Measurements from ENCODE around the gene ETV4. TPM values are rescaled to one million over a fixed set of nuclear protein-coding genes. Genes with fewer than 3 reads are reported as not detected.

Gene ETV4
- 1 to 10 TPM in 2 of 4 donors, not detected in 2; 1.1 to 1.8 TPM for total RNA-seq
- 1 to 10 TPM in 2 of 3 donors, under 1 TPM in 1; 0.46 to 2.6 (median 1.2) TPM for polyA plus RNA-seq

- H3K27me3 ChIP-seq: peaks cover 0 to 67% (median 42%) of the 10 kb centered on the region in 3 donors
- H3K4me1 ChIP-seq: peaks cover 0 to 26% (median 24%) of the 10 kb centered on the region in 4 donors
- intact Hi-C loops (cut with DNase I): no loop called here
- 1% methylated on average over 46 of the region's 46 CpGs for WGBS, 2 donors
- DNase-seq: peak; percentile 93
- H3K36me3 ChIP-seq: no peaks in the 10 kb centered on the region
- no peak within 1 kb of the TSS for H3K27ac ChIP-seq
- no peaks in the 10 kb centered on the region for H3K9me3 ChIP-seq
- H3K4me3 ChIP-seq: peak within 1 kb of the TSS; percentile 24 to 55 (median 50)
- no peak for TF ChIP-seq POLR2AphosphoS5 (IDR thresholded peaks at IDR 0.05)
- no peak for TF ChIP-seq EP300 (IDR thresholded peaks at IDR 0.05)
- TF ChIP-seq CTCF (IDR thresholded peaks at IDR 0.05): no peak
- TF ChIP-seq POLR2A (IDR thresholded peaks at IDR 0.05): no peak
Observed at GRCh38 chr17:43546319-43547188, at the start of gene ETV4. TSS of gene ETV4 (minus strand) at chr17:43546340. CDS start at chr17:43545617, 723 bp downstream.

GRCh38 chr17:43595466-43595865 lies 49.3 kb upstream of the ETV4 start:
- Histone ChIP-seq H3K27ac (no peak overlapping the region), H3K36me3 (no peaks in the 10 kb centered on the region), H3K4me1 (peaks cover 0 to 45% (median 33%) of the 10 kb centered on the region in 4 donors), H3K9me3 (no peaks in the 10 kb centered on the region), H3K27me3 (no peaks in the 10 kb centered on the region), H3K4me3 (no peak overlapping the region)
- 67 to 68% methylated on average over 4 of the region's 4 CpGs for WGBS, 2 donors
- TF ChIP-seq EP300 (IDR thresholded peaks at IDR 0.05) (no peak), POLR2A (IDR thresholded peaks at IDR 0.05) (no peak), POLR2AphosphoS5 (IDR thresholded peaks at IDR 0.05) (no peak), CTCF (IDR thresholded peaks at IDR 0.05) (no peak)
- no peak for DNase-seq
- intact Hi-C loops (cut with DNase I): no loop called here

DNA sequence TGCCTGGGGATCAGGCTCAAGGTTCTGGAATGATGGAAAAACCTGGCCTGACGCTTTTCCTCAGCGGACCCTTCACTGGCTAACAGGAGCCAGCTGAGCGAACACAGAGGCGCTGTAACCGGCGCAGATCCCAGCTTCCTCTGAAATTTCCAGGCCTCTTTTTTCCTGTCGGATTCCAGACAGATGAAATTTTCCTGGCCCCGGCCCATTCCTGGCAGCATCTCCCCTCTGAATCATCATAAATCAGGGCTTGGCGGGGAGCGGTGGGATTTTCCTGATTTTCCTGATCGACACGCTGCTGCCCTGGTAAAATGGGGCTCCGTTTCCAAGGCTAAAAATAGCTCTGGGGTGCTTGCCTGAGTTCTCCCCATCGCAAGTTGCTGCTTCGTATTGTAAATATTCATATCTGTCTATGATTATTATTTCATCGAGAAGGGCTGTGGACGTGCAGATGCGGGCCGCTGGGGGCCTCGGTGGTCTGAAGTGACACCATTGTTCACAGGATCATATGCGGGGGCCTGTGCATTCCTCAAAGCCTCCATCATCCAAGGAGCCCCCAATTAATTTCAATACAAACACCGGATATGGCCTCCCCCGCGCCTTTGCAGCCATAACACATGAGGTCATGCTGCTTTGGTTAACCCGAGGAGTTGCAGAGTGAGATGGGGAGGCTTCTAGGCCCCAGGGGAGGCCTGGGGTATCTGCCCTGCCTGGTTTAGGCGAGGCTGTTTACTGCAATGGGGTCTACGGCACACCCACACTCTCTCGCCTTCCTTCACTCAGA lies 45.8 kb upstream of the ETV4 start:
- DNase-seq: peak; percentile 90
- WGBS, 2 donors: 73 to 81% methylated on average over 28 of the region's 28 CpGs
- Histone ChIP-seq H3K4me1 (peaks cover 0 to 23% (median 19%) of the 10 kb centered on the region in 4 donors), H3K36me3 (no peaks in the 10 kb centered on the region), H3K4me3 (peak overlapping the region in 2 of 4 donors; percentile 0 to 16), H3K27ac (peak overlapping the region; percentile 68 to 76 (median 71)), H3K27me3 (no peaks in the 10 kb centered on the region), H3K9me3 (no peaks in the 10 kb centered on the region)
- intact Hi-C loops (cut with DNase I): no loop called here
- TF ChIP-seq POLR2AphosphoS5 (IDR thresholded peaks at IDR 0.05): peak in 3 of 4 donors; percentile 46 to 76 (median 61)
- no peak for TF ChIP-seq CTCF (IDR thresholded peaks at IDR 0.05)
- no peak for TF ChIP-seq POLR2A (IDR thresholded peaks at IDR 0.05)
- no peak for TF ChIP-seq EP300 (IDR thresholded peaks at IDR 0.05)

DNA sequence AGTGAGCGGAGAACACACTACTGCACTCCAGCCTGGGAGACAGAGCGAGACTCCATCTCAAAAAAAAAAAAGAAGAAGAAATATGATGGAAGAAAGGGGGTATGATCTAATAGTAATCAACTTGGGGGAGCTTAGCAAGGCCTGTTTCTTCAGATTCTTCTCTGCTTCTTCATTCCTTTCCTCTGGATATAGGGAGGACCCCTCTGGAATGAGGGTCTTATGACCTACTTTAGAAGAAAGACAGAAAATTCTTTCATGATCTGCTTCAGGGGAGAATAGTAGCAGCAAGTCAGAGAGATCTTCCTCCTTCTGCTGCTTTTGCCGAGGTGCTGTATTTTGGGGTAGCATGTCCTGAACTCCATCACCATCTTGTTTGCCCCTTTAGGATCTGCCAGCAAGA lies 44.9 kb upstream of the ETV4 start:
- intact Hi-C loops (cut with DNase I): no loop called here
- no peak for TF ChIP-seq POLR2A (IDR thresholded peaks at IDR 0.05)
- no peak for TF ChIP-seq POLR2AphosphoS5 (IDR thresholded peaks at IDR 0.05)
- TF ChIP-seq CTCF (IDR thresholded peaks at IDR 0.05): no peak
- TF ChIP-seq EP300 (IDR thresholded peaks at IDR 0.05): no peak
- Histone ChIP-seq H3K4me1 (peaks cover 0 to 23% (median 19%) of the 10 kb centered on the region in 4 donors), H3K27ac (peak overlapping the region; percentile 68 to 76 (median 71)), H3K36me3 (no peaks in the 10 kb centered on the region), H3K4me3 (no peak overlapping the region), H3K27me3 (no peaks in the 10 kb centered on the region), H3K9me3 (no peaks in the 10 kb centered on the region)
- DNase-seq: no peak
- 92 to 93% methylated on average over 3 of the region's 3 CpGs for WGBS, 2 donors

All from sigmoid colon (tissue), 7 donors.